MM.1S (cell line): ENCODE measurements around the gene CIRBP.
"Not testable (repeated sequence)": the region's sequence is repeated elsewhere in the genome, so short reads cannot be mapped to it uniquely, and the experiment has no call there.

Experiments
- DNase-seq: peaks from one replicate; pipeline ENCODE4 v3.0.0-alpha.2; 2015
- H2AFZ ChIP-seq: fragments of 300-600 bp; sonication (generic); 2 replicates; pipeline ENCODE4 v1.6.0; 2016; ENCODE audit warnings: antibody characterized with exemption, low read length
- H3F3A ChIP-seq: fragments of 300-600 bp; sonication (generic); 2 replicates; pipeline ENCODE4 v1.6.1; 2016; ENCODE audit warnings: mild to moderate bottlenecking, antibody characterized with exemption, low read length, moderate library complexity, mixed read lengths; ENCODE audit not compliant: insufficient read depth
- H3K27ac ChIP-seq: fragments of 300-600 bp; sonication (generic); 2 replicates; pipeline ENCODE4 v1.5.1; 2016; ENCODE audit warnings: mild to moderate bottlenecking, low read length
- H3K27me3 ChIP-seq: fragments of 300-600 bp; sonication (generic); replicated peaks from 2 replicates; pipeline ENCODE4 v1.6.0; 2016; ENCODE audit warnings: low read length; ENCODE audit not compliant: insufficient read depth
- H3K36me3 ChIP-seq: fragments of 300-600 bp; sonication (generic); replicated peaks from 2 replicates; pipeline ENCODE4 v1.6.1; 2016; ENCODE audit warnings: mild to moderate bottlenecking, low read length, mixed read lengths; ENCODE audit not compliant: insufficient read depth
- H3K4me1 ChIP-seq: fragments of 300-600 bp; sonication (generic); 2 replicates; pipeline ENCODE4 v1.6.1; 2016; ENCODE audit warnings: low read length, mixed read lengths
- H3K4me2 ChIP-seq: fragments of 300-600 bp; sonication (generic); 2 replicates; pipeline ENCODE4 v1.6.0; 2016; ENCODE audit warnings: low read depth, low read length
- H3K4me3 ChIP-seq: fragments of 300-600 bp; sonication (generic); 2 replicates; pipeline ENCODE4 v1.5.1; 2016; ENCODE audit warnings: low read length, mixed read lengths
- H3K79me2 ChIP-seq: fragments of 300-600 bp; sonication (generic); 2 replicates; pipeline ENCODE4 v1.6.1; 2016; ENCODE audit warnings: mixed run types, low read length, mixed read lengths
- H3K9ac ChIP-seq: fragments of 300-600 bp; sonication (generic); 2 replicates; pipeline ENCODE4 v1.6.1; 2016; ENCODE audit warnings: low read length, mixed read lengths
- H3K9me2 ChIP-seq: fragments of 300-600 bp; sonication (generic); replicated peaks from 2 replicates; pipeline ENCODE4 v1.6.1; 2016; ENCODE audit warnings: mild to moderate bottlenecking, low read length, mixed read lengths; ENCODE audit not compliant: insufficient read depth
- H3K9me3 ChIP-seq: fragments of 300-600 bp; sonication (generic); replicated peaks from 2 replicates; pipeline ENCODE4 v1.6.1; 2016; ENCODE audit warnings: mild to moderate bottlenecking, low read length, mixed read lengths; ENCODE audit not compliant: insufficient read depth
- H4K20me1 ChIP-seq: fragments of 300-600 bp; sonication (generic); 2 replicates; pipeline ENCODE4 v1.6.1; 2016; ENCODE audit warnings: mild to moderate bottlenecking, low read length, moderate library complexity, mixed read lengths; ENCODE audit not compliant: insufficient read depth
- EZH2 ChIP-seq: fragments of 300-600 bp; sonication (generic); optimal IDR thresholded peaks from 2 replicates; pipeline ENCODE3; 2017; ENCODE audit warnings: low read depth, mild to moderate bottlenecking, antibody characterized with exemption, low read length, mixed read lengths
- EZH2phosphoT487 ChIP-seq: fragments of 300-600 bp; sonication (generic); IDR thresholded peaks from 2 replicates; pipeline ENCODE4 v1.6.1; 2018; ENCODE audit warnings: antibody characterized with exemption, low read length
- TF ChIP-seq, protein P1 (sequence below): fragments of 300-600 bp; sonication (generic); IDR thresholded peaks from 2 replicates; pipeline ENCODE4 v1.5.1; 2016; ENCODE audit warnings: antibody characterized with exemption, low read length, mixed read lengths

CIRBP gene

DNA sequence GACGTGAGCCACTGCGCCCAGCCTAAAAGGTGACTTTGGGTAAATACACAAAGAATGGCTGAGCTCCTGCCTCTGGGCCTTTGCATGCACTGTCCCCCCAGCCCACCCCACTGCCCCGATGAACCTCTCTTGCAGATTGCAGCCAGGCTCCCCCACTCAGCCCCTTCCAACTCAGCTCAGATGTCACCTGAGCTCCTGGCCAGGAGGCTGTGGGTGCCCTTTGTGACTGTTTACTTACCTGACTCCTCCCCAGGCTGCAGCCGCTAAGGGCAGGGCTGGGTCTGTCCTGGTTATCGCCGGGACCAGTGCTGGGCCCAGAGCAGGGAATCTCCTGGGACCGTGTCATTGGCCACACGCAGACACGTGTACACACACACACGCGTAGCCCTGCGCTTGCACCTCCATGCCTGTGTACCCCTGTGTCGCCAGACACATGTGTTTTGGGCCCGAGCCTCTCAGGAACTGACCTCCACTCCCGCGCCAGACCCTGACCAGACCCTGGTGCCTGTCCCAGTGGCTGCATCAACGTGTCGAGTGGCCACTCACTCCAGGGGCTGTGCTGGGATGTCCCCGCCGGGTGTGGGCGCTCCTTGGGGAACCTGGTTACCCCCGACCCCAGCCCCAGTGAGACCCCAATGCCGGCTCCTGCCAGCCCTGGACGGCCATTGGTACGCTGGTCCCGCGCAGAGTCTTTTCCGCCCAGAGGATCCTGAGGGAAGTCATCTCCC lies 35.2 kb downstream of the CIRBP start:
- Histone ChIP-seq H3K27me3 (peaks cover 89% of the 10 kb centered on the region), H3K9ac (no peak overlapping the region)

DNA sequence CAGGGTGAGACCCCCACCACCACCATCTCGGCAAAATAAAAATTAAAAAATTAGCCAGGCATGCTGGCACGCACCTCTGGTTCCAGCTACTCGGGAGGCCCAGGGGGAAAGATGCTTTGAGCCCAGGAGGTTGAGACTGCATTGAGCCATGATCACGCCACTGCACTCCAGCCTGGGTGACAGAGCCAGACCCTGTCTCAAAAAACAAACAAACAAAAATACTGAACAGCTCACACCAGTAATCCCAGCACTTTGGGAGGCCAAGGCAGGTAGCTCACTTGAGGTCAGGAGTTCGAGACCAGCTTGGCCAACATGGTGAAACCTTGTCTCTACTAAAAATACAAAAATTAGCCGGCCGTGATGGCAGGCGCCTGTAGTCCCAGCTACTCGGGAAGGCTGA lies 36.2 kb downstream of the CIRBP start:
- not testable (repeated sequence) for H3K4me2 ChIP-seq, H3K4me3 ChIP-seq

More for the DNA sequence above, 35.2 kb downstream of the CIRBP start:
- no peak for DNase-seq
- no peaks in the 10 kb centered on the region for H3K9me3 ChIP-seq
- H3K79me2 ChIP-seq: no peaks in the 10 kb centered on the region
- H3K9me2 ChIP-seq: no peaks in the 10 kb centered on the region
- TF ChIP-seq EZH2: peak; percentile 45
- TF ChIP-seq, protein P1, sequence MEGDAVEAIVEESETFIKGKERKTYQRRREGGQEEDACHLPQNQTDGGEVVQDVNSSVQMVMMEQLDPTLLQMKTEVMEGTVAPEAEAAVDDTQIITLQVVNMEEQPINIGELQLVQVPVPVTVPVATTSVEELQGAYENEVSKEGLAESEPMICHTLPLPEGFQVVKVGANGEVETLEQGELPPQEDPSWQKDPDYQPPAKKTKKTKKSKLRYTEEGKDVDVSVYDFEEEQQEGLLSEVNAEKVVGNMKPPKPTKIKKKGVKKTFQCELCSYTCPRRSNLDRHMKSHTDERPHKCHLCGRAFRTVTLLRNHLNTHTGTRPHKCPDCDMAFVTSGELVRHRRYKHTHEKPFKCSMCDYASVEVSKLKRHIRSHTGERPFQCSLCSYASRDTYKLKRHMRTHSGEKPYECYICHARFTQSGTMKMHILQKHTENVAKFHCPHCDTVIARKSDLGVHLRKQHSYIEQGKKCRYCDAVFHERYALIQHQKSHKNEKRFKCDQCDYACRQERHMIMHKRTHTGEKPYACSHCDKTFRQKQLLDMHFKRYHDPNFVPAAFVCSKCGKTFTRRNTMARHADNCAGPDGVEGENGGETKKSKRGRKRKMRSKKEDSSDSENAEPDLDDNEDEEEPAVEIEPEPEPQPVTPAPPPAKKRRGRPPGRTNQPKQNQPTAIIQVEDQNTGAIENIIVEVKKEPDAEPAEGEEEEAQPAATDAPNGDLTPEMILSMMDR: no peak
- H3K27ac ChIP-seq: no peak overlapping the region
- H3K4me1 ChIP-seq: no peaks in the 10 kb centered on the region
- no peaks in the 10 kb centered on the region for H3K36me3 ChIP-seq
- H3F3A ChIP-seq: no peaks in the 10 kb centered on the region
- H4K20me1 ChIP-seq: no peaks in the 10 kb centered on the region
- no peak overlapping the region for H2AFZ ChIP-seq
- H3K4me3 ChIP-seq: no peak overlapping the region
- no peak overlapping the region for H3K4me2 ChIP-seq

DNA sequence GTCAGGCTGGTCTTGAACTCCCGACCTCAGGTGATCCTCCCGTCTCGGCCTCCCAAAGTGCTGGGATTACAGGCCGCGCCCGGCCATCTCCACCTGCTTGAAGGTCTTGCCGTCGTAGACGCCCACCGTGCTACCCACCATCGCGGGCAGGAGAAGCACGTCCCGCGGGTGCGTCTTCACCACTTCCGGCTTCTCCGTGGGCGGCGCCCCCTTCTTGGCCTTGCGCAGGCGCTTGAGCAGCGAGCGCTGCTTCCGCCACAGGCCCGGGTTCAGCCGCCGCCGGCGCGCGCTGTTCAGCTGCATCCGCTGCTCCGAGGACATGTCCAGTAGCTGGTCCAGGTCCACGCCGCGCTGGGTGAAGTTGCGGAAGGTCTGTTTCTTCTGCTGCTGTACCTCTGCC lies 38.2 kb downstream of the CIRBP start:
- Histone ChIP-seq H3K79me2 (no peaks in the 10 kb centered on the region), H3K27me3 (peaks cover 89% of the 10 kb centered on the region), H3K4me2 (no peak overlapping the region), H3K4me3 (no peak overlapping the region), H3K9ac (no peak overlapping the region), H3K9me2 (no peaks in the 10 kb centered on the region), H3K36me3 (no peaks in the 10 kb centered on the region), H3K4me1 (no peaks in the 10 kb centered on the region), H4K20me1 (no peaks in the 10 kb centered on the region), H3K27ac (no peak overlapping the region), H2AFZ (no peak overlapping the region), H3F3A (no peaks in the 10 kb centered on the region), H3K9me3 (no peaks in the 10 kb centered on the region)
- TF ChIP-seq, protein P1: no peak
- no peak for TF ChIP-seq EZH2phosphoT487
- TF ChIP-seq EZH2: no peak
- DNase-seq: no peak

More for the DNA sequence above, 36.2 kb downstream of the CIRBP start:
- H2AFZ ChIP-seq, DNase-seq, H4K20me1 ChIP-seq, H3K9ac ChIP-seq, H3K9me3 ChIP-seq, H3F3A ChIP-seq, H3K27ac ChIP-seq, H3K79me2 ChIP-seq, H3K4me1 ChIP-seq, H3K36me3 ChIP-seq, H3K9me2 ChIP-seq: not testable (repeated sequence)
- peaks cover 89% of the 10 kb centered on the region for H3K27me3 ChIP-seq

DNA sequence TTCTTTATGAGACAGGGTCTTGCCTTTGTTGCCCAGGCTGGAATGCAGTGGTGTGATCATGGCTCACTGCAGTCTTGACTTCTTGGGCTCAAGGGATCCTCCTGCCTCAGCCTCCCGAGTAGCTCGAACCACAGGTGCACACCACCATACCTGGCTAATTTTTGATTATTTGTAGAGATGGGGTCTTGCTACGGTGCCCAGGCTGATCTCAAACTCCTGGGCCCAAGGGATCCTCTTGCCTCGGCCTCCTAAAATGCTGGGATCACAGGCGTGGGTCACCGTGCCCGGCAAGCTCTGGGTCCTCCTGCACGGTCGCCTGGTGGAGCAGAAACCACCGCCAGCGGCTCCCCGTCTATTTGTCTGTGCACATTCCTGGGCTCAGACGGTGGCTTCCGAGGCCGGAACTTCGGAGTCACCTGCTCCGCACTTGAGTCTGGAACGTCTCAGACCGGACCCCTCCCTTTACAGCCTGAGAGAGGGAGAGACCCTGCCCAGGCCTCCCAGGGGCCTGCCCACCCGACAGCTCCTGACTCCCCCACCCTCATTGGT lies 38.7 kb downstream of the CIRBP start:
- Histone ChIP-seq H3K27ac (no peak overlapping the region), H3K9me3 (no peaks in the 10 kb centered on the region), H3K79me2 (no peaks in the 10 kb centered on the region), H4K20me1 (no peaks in the 10 kb centered on the region), H3K4me1 (no peaks in the 10 kb centered on the region), H3K27me3 (peaks cover 87% of the 10 kb centered on the region), H3K9me2 (no peaks in the 10 kb centered on the region), H3K4me3 (no peak overlapping the region), H3K4me2 (no peak overlapping the region), H3F3A (no peaks in the 10 kb centered on the region), H3K9ac (no peak overlapping the region), H2AFZ (no peak overlapping the region), H3K36me3 (no peaks in the 10 kb centered on the region)
- DNase-seq: no peak
- no peak for TF ChIP-seq EZH2phosphoT487
- TF ChIP-seq EZH2: no peak
- TF ChIP-seq, protein P1: no peak
